B cell (primary cell): Measurements from ENCODE around the gene FAM120B. TPM values are rescaled to one million over a fixed set of nuclear protein-coding genes. Genes with fewer than 3 reads are reported as not detected.

ENCODE experiments used
- ATAC-seq: fragments of 200-7000 bp; cut with Tn5 transposase; one replicate; pipeline ENCODE4 v1.10.0; 2021; ENCODE audit warnings: low read depth, mild to moderate bottlenecking, moderate number of reproducible peaks, moderate library complexity
- CTCF ChIA-PET: fragments of 350-600 bp; sonication (Branson Sonifier 250); formaldehyde crosslinking; loops from one replicate; lab custom pipeline; 2021; ENCODE audit warnings: antibody characterized with exemption, inconsistent platforms; lab: Charles Lee
- POLR2A ChIA-PET: fragments of 350-600 bp; sonication (Branson Sonifier 250); formaldehyde crosslinking; loops from one replicate; lab custom pipeline; 2021; ENCODE audit warnings: antibody characterized with exemption; lab: Charles Lee
- DNase-seq: peaks from one replicate; pipeline ENCODE4 v3.0.0; 2013
- H2AFZ ChIP-seq: 2 replicates; pipeline ENCODE4 v1.6.1; 2012; ENCODE audit warnings: mild to moderate bottlenecking, low read depth, low read length; ENCODE audit not compliant: insufficient read depth, poor library complexity, severe bottlenecking
- H3K27ac ChIP-seq, 2 donors: 1 replicate in 1 of 2; 2 replicates in 1 of 2; pipeline ENCODE4 v1.5.1; 2012 to 2013; ENCODE audit warnings: low read length in 2 of 2, mild to moderate bottlenecking in 2 of 2, moderate library complexity in 1 of 2
- H3K27me3 ChIP-seq, 4 experiments: fragments of 200-600 bp in 1 of 4; sonication (generic) in 1 of 4; replicated peaks in 1 of 4; 1 replicate in 2 of 4; 2 replicates in 2 of 4; pipeline versions ENCODE4 v1.6.1 to v1.7.0; 2013 to 2016; ENCODE audit warnings: low read length in 3 of 4, mild to moderate bottlenecking in 2 of 4, mixed read lengths in 1 of 4, moderate library complexity in 1 of 4; ENCODE audit not compliant: insufficient read depth in 4 of 4, control insufficient read depth in 3 of 4; ENCODE audit errors: control extremely low read depth in 1 of 4
- H3K36me3 ChIP-seq, 2 experiments: replicated peaks in 1 of 2; 1 replicate in 1 of 2; 2 replicates in 1 of 2; pipeline versions ENCODE4 v1.6.1 to v1.7.1; 2013; ENCODE audit warnings: low read length in 1 of 2; ENCODE audit not compliant: insufficient read depth in 2 of 2, control insufficient read depth in 1 of 2; ENCODE audit errors: control extremely low read depth in 1 of 2, extremely low read depth in 1 of 2
- H3K4me1 ChIP-seq, 2 donors: fragments of 200-600 bp in 1 of 2; sonication (generic) in 1 of 2; 1 replicate in 1 of 2; 2 replicates in 1 of 2; pipeline versions ENCODE4 v1.5.1 to v1.6.1; 2013 to 2017; ENCODE audit warnings: low read length in 2 of 2; ENCODE audit not compliant: control insufficient read depth in 2 of 2, insufficient read depth in 2 of 2
- H3K4me2 ChIP-seq: replicated peaks from 2 replicates; pipeline ENCODE3; 2012; ENCODE audit warnings: mild to moderate bottlenecking, low read depth, low read length; ENCODE audit not compliant: poor library complexity, severe bottlenecking
- H3K4me3 ChIP-seq, 5 experiments: fragments of 200-600 bp in 1 of 5; sonication (generic) in 1 of 5; 1 replicate in 3 of 5; 2 replicates in 2 of 5; pipeline versions ENCODE4 v1.5.1 to v1.7.0; 2011 to 2016; ENCODE audit warnings: low read length in 4 of 5, mild to moderate bottlenecking in 4 of 5, low read depth in 2 of 5, control low read depth in 1 of 5, moderate library complexity in 1 of 5; ENCODE audit not compliant: insufficient read depth in 1 of 5; ENCODE audit errors: control extremely low read depth in 1 of 5, extremely low read depth in 1 of 5
- H3K79me2 ChIP-seq: fragments of 200-600 bp; sonication (generic); one replicate; pipeline ENCODE4 v1.6.0; 2016; ENCODE audit warnings: low read length; ENCODE audit not compliant: control insufficient read depth, insufficient read depth
- H3K9ac ChIP-seq: fragments of 200-600 bp; sonication (generic); 2 replicates; pipeline ENCODE4 v1.6.1; 2017; ENCODE audit warnings: mild to moderate bottlenecking, low read length, moderate library complexity
- H3K9me3 ChIP-seq, 3 donors: one replicate each; pipeline versions ENCODE4 v1.6.1 to v1.7.1; 2013; ENCODE audit warnings: low read length in 2 of 3; ENCODE audit not compliant: control insufficient read depth in 2 of 3, insufficient read depth in 1 of 3; ENCODE audit errors: control extremely low read depth in 1 of 3
- H4K20me1 ChIP-seq: 2 replicates; pipeline ENCODE4 v1.6.0; 2012; ENCODE audit warnings: mild to moderate bottlenecking, low read length; ENCODE audit not compliant: insufficient read depth, control insufficient read depth, poor library complexity, severe bottlenecking
- H3K27ac Mint-ChIP-seq: one replicate; pipeline ENCODE4 v1.8.0; 2021; ENCODE audit warnings: mixed read lengths
- H3K27me3 Mint-ChIP-seq: one replicate; pipeline ENCODE4 v1.8.0; 2021; ENCODE audit warnings: mixed read lengths
- H3K4me1 Mint-ChIP-seq: one replicate; pipeline ENCODE4 v1.8.0; 2021; ENCODE audit warnings: mixed read lengths
- H3K4me3 Mint-ChIP-seq: one replicate; pipeline ENCODE4 v1.8.0; 2021; ENCODE audit warnings: mixed read lengths
- H3K9me3 Mint-ChIP-seq: one replicate; pipeline ENCODE4 v1.8.0; 2022; ENCODE audit warnings: mixed read lengths; ENCODE audit not compliant: insufficient read depth
- EZH2 ChIP-seq: IDR thresholded peaks from 2 replicates; pipeline ENCODE4 v1.6.1; 2012; ENCODE audit warnings: borderline replicate concordance, low read depth, mild to moderate bottlenecking, moderate library complexity, low read length; ENCODE audit not compliant: insufficient read depth, poor library complexity, severe bottlenecking
- WGBS: methylation state at CpG from one replicate; pipeline ENCODE4 v1.1.5; 2013; ENCODE audit warnings: missing lambda C conversion rate; ENCODE audit not compliant: insufficient coverage; 5-methylcytosine and 5-hydroxymethylcytosine counted together
- intact Hi-C: fragments of 100-400 bp; cut with micrococcal nuclease; formaldehyde crosslinking; loops from one replicate; pipeline ENCODE4 v1.10.0; 2022
- polyA plus RNA-seq: library from polyadenylated mRNA; depleted of rRNA; stranded (reverse); fragments of >200 nt; gene quantifications from 2 replicates; pipeline ENCODE4 v1.2.3, GENCODE V29; 2012
- total RNA-seq, 2 donors: library from RNA; stranded (reverse); fragments of 120-200 nt in 1 of 2; gene quantifications; 1 replicate in 1 of 2; 2 replicates in 1 of 2; pipeline versions ENCODE4 v1.2.3 to v1.2.4, GENCODE V29; 2013 to 2022
- TF ChIP-seq, protein P1 (sequence below): fragments of 200-600 bp; IDR thresholded peaks from one replicate; pipeline ENCODE4 v1.8.0; 2022; ENCODE audit warnings: antibody characterized with exemption, mild to moderate bottlenecking

The FAM120B gene
- total and polyA plus RNA-seq, 2 donors (not counting 1 experiment from before 2014, with no cell fraction given), result 12.5 to 51.7 TPM

DNA sequence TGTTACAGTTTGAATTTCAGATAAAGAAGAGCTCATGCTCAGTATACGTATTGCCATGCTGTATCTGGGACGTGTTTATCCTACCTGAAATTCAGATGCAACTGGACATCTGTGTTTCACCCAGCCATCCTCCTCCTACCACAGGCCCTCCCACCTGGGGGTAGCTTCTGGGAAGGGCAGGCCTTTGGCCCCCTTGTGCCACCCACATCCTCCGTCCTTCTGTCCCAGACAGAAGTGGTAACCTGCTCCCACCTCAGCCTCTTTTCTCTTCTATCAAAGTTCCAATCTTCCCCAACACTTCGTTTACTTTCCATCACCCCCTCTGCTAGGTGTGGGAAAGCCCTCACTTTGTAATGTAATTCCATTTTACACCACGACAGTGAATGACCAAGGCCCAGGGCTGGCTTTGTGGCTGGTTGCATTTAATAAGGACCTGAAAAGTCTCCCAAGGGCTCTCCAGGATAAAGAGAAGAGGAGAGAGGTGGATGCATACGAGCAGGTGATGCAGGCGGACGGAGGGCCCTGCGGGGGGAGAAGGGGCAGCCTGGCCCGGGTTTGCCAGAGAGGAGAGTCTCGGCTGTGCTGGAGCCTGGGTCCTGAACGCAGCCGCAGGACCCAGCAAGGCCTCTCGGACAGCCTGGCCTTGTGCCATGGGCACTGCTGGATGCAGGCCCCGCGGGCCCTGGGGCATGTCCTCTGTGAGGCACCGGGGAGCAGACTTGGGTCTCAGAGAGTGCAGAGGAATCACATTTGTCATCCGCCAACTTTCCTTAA is 148.1 kb downstream of the FAM120B start:
- peaks cover 4% of the 10 kb centered on the region for H3K4me1 Mint-ChIP-seq
- intact Hi-C loops, result no loop called here
- H3K9me3 ChIP-seq, result peaks cover 0 to 23% (median 0%) of the 10 kb centered on the region in 3 donors
- no peaks in the 10 kb centered on the region for H3K36me3 ChIP-seq
- no peak overlapping the region for H3K4me2 ChIP-seq
- TF ChIP-seq, protein P1, sequence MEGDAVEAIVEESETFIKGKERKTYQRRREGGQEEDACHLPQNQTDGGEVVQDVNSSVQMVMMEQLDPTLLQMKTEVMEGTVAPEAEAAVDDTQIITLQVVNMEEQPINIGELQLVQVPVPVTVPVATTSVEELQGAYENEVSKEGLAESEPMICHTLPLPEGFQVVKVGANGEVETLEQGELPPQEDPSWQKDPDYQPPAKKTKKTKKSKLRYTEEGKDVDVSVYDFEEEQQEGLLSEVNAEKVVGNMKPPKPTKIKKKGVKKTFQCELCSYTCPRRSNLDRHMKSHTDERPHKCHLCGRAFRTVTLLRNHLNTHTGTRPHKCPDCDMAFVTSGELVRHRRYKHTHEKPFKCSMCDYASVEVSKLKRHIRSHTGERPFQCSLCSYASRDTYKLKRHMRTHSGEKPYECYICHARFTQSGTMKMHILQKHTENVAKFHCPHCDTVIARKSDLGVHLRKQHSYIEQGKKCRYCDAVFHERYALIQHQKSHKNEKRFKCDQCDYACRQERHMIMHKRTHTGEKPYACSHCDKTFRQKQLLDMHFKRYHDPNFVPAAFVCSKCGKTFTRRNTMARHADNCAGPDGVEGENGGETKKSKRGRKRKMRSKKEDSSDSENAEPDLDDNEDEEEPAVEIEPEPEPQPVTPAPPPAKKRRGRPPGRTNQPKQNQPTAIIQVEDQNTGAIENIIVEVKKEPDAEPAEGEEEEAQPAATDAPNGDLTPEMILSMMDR, result no peak
- no peak for TF ChIP-seq EZH2
- DNase-seq (no peak), ATAC-seq (no peak)
- no peak overlapping the region for H3K27ac Mint-ChIP-seq
- H3K4me1 ChIP-seq, result peaks cover 4% of the 10 kb centered on the region in 2 donors
- H3K9me3 Mint-ChIP-seq, result peaks cover 3% of the 10 kb centered on the region
- no peak overlapping the region for H3K4me3 ChIP-seq
- H4K20me1 ChIP-seq, result no peaks in the 10 kb centered on the region
- no peak overlapping the region for H2AFZ ChIP-seq
- no peak overlapping the region for H3K4me3 Mint-ChIP-seq
- H3K27me3 ChIP-seq, result peaks cover 0 to 4% (median 0%) of the 10 kb centered on the region in 4 experiments
- H3K27me3 Mint-ChIP-seq, result no peaks in the 10 kb centered on the region
- CTCF ChIA-PET, result no interaction called here
- no peaks in the 10 kb centered on the region for H3K79me2 ChIP-seq
- POLR2A ChIA-PET, result no interaction called here
- H3K27ac ChIP-seq, result no peak overlapping the region
- 96% methylated on average over 16 of the region's 18 CpGs for WGBS
- H3K9ac ChIP-seq, result no peak overlapping the region

DNA sequence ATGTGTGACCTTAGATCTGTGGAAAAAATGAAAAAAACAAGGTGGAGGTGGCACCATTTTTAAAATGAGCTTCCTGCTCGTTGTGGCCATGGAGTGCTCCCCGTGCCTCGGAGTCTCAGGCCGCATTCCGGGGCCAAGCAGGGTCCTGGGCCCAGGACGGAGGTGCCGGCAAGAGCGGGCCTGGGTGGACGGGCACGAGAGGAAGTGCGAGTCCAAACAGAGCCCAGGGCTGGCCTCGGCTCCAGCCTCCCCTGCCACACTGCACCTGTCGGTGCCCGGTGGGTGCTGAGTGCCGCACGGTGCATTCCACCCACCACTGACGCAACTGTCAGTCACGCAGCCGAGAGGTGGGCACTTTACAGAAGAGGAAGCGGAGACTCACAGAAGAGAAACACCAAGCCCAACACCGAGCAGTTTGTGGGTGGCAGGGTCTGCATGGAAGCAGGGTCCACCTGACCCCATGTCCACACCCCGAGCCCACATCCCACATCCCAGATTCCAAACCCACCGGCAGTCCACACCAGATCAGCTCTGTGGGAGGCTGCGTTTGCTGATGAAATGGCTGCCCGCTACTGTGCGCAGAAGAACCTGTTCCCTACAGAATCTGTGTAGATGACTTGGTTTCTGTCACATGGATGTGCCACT is 148.9 kb downstream of the FAM120B start:
- H3K9me3 ChIP-seq, result peaks cover 0 to 23% (median 0%) of the 10 kb centered on the region in 3 donors
- WGBS, result 92% methylated on average over 24 of the region's 26 CpGs
- intact Hi-C loops, result no loop called here
- Mint-ChIP-seq H3K4me3 (no peak overlapping the region), H3K27me3 (no peaks in the 10 kb centered on the region), H3K27ac (no peak overlapping the region), H3K4me1 (peaks cover 6% of the 10 kb centered on the region), H3K9me3 (peaks cover 3% of the 10 kb centered on the region)
- no peak overlapping the region for H3K4me3 ChIP-seq
- no peak overlapping the region for H3K9ac ChIP-seq
- H4K20me1 ChIP-seq, result no peaks in the 10 kb centered on the region
- no peak overlapping the region for H2AFZ ChIP-seq
- no peaks in the 10 kb centered on the region for H3K79me2 ChIP-seq
- peaks cover 0 to 10% (median 0%) of the 10 kb centered on the region in 4 experiments for H3K27me3 ChIP-seq
- ChIA-PET CTCF (no interaction called here), POLR2A (no interaction called here)
- ATAC-seq (no peak), DNase-seq (no peak)
- no peak overlapping the region for H3K4me2 ChIP-seq
- TF ChIP-seq EZH2, result no peak
- TF ChIP-seq, protein P1, result no peak
- H3K27ac ChIP-seq, result no peak overlapping the region
- peaks cover 10 to 11% of the 10 kb centered on the region in 2 donors for H3K4me1 ChIP-seq
- H3K36me3 ChIP-seq, result no peaks in the 10 kb centered on the region
